Muscle of arm (tissue), 12 donors: ENCODE data around the gene TMEM101. TPM values are rescaled to one million over a fixed set of nuclear protein-coding genes. Genes with fewer than 3 reads are reported as not detected.
"Not testable (repeated sequence)": the region's sequence is repeated elsewhere in the genome, so short reads cannot be mapped to it uniquely, and the experiment has no call there.

Experiments used
- DNase-seq: peaks from one replicate; pipeline ENCODE4 v3.0.0-alpha.2; 2013
- polyA plus RNA-seq, 12 donors: library from polyadenylated mRNA; unstranded; fragments of 120-200 nt; gene quantifications; one replicate each; pipeline ENCODE4 v1.2.1, GENCODE V29; 2013; ENCODE audit not compliant: insufficient read length in 12 of 12

Gene TMEM101
- polyA plus RNA-seq, 12 donors, result 20.2 to 33.7 (median 27.2) TPM; not detected in 1

GRCh38 chr17:44030482-44030881, 15.7 kb upstream of the TMEM101 start:
- no peak for DNase-seq

- DNase-seq, result no peak
Measured at GRCh38 chr17:44029736-44030135, 15.0 kb upstream of the TMEM101 start.

GRCh38 chr17:44024853-44025252, 10.1 kb upstream of the TMEM101 start:
- no peak for DNase-seq

- no peak for DNase-seq
Measured at GRCh38 chr17:44024271-44024663, 9.5 kb upstream of the TMEM101 start.

GRCh38 chr17:44023545-44024270, 8.9 kb upstream of the TMEM101 start:
- DNase-seq, result no peak

GRCh38 chr17:44022246-44022645, 7.5 kb upstream of the TMEM101 start:
- DNase-seq, result no peak

- not testable (repeated sequence) for DNase-seq
Measured at GRCh38 chr17:44021227-44021626, 6.5 kb upstream of the TMEM101 start.

- DNase-seq, result no peak
Measured at GRCh38 chr17:44014133-44014436, 678 bp downstream of the TMEM101 start.

GRCh38 chr17:44012874-44013273, 1.9 kb downstream of the TMEM101 start:
- DNase-seq, result no peak

GRCh38 chr17:44012391-44012790, 2.4 kb downstream of the TMEM101 start:
- DNase-seq, result no peak

- DNase-seq, result no peak
Measured at GRCh38 chr17:44011876-44012275, 2.9 kb downstream of the TMEM101 start.

- DNase-seq, result no peak
Measured at GRCh38 chr17:44010966-44011647, 3.7 kb downstream of the TMEM101 start.

GRCh38 chr17:44008205-44008909, 6.4 kb downstream of the TMEM101 start:
- DNase-seq, result no peak

- no peak for DNase-seq
Measured at GRCh38 chr17:44007346-44008204, 7.2 kb downstream of the TMEM101 start.

GRCh38 chr17:44006598-44007345, 8.0 kb downstream of the TMEM101 start:
- DNase-seq, result peak; percentile 91

- DNase-seq, result no peak
Measured at GRCh38 chr17:44006272-44006597, 8.5 kb downstream of the TMEM101 start.

- DNase-seq, result no peak
Measured at GRCh38 chr17:44005527-44006271, 9.1 kb downstream of the TMEM101 start.

- DNase-seq, result no peak
Measured at GRCh38 chr17:44004761-44005526, 9.8 kb downstream of the TMEM101 start.

- DNase-seq, result no peak
Measured at GRCh38 chr17:44004077-44004760, 10.5 kb downstream of the TMEM101 start, which contains the start of gene NAGS. Gene NAGS (plus strand): TSS chr17:44004622. CDS start chr17:44004664, 42 bp downstream.
